NT2/D1 (cell line): Measurements from ENCODE around the gene LIF.
"Not testable (repeated sequence)": the region's sequence is repeated elsewhere in the genome, so short reads cannot be mapped to it uniquely, and the experiment has no call there.

ENCODE experiments used
- YY1 ChIP-seq: IDR thresholded peaks from 2 replicates; pipeline ENCODE4 v1.6.1; 2011; ENCODE audit not compliant: insufficient read length, insufficient read depth
- ZNF274 ChIP-seq: IDR thresholded peaks from 2 replicates; pipeline ENCODE4 v1.6.1; 2011; ENCODE audit warnings: mild to moderate bottlenecking, low read depth, low read length

- not testable (repeated sequence) for TF ChIP-seq ZNF274, YY1
Observed at GRCh38 chr22:30216272-30216671, 30.3 kb downstream of the LIF start.
